ENCODE data around the gene CELF2. TPM values are rescaled to one million over a fixed set of nuclear protein-coding genes. Genes with fewer than 3 reads are reported as not detected.

Gene CELF2
- polyA plus RNA-seq, 1 experiment: 24.7 TPM

GRCh38 chr10:11213137-11213536 lies 195.5 kb downstream of the CELF2 start:
- Histone ChIP-seq H3K27me3 (ENCODE audit: control insufficient read depth, insufficient read depth, low read length) (no peaks in the 10 kb centered on the region), H3K27ac (ENCODE audit: low read depth, low read length) (no peak overlapping the region), H3K4me3 (ENCODE audit: low read depth, low read length) (no peak overlapping the region), H3K9me3 (ENCODE audit: control insufficient read depth, insufficient read depth, low read length) (no peaks in the 10 kb centered on the region; the same call in 1 of the 2 replicates)
- POLR2A ChIA-PET: interaction anchor here (0.5 kb wide), 1 partner anchor 583 kb away, joined by 4 read pairs; no protein-coding TSS in a partner anchor
- no peak for TF ChIP-seq CTCF (IDR thresholded peaks at IDR 0.05; ENCODE audit: low read depth, low read length)
- no peak for DNase-seq (ENCODE audit: low read depth, low spot score)
- CTCF ChIA-PET: interaction anchor here (0.6 kb wide), 1 partner anchor 30 kb away, joined by 4 read pairs; no protein-coding TSS in a partner anchor

GRCh38 chr10:11214407-11214806 lies 196.7 kb downstream of the CELF2 start:
- POLR2A ChIA-PET: no interaction called here
- no peak for DNase-seq (ENCODE audit: low read depth, low spot score)
- Histone ChIP-seq H3K4me3 (ENCODE audit: low read depth, low read length) (no peak overlapping the region), H3K27ac (ENCODE audit: low read depth, low read length) (no peak overlapping the region), H3K9me3 (ENCODE audit: control insufficient read depth, insufficient read depth, low read length) (no peaks in the 10 kb centered on the region; the same call in 1 of the 2 replicates), H3K27me3 (ENCODE audit: control insufficient read depth, insufficient read depth, low read length) (no peaks in the 10 kb centered on the region)
- TF ChIP-seq CTCF (IDR thresholded peaks at IDR 0.05; ENCODE audit: low read depth, low read length): no peak
- CTCF ChIA-PET: no interaction called here

- CTCF ChIA-PET: no interaction called here
Observed at GRCh38 chr10:11215471-11215870, 197.8 kb downstream of the CELF2 start.

GRCh38 chr10:11217521-11217920 lies 199.8 kb downstream of the CELF2 start:
- no peak for DNase-seq (ENCODE audit: low read depth, low spot score)
- Histone ChIP-seq H3K27ac (ENCODE audit: low read depth, low read length) (no peak overlapping the region), H3K27me3 (ENCODE audit: control insufficient read depth, insufficient read depth, low read length) (no peaks in the 10 kb centered on the region), H3K4me3 (ENCODE audit: low read depth, low read length) (no peak overlapping the region), H3K9me3 (ENCODE audit: control insufficient read depth, insufficient read depth, low read length) (no peaks in the 10 kb centered on the region; the same call in 1 of the 2 replicates)
- POLR2A ChIA-PET: no interaction called here
- CTCF ChIA-PET: no interaction called here
- no peak for TF ChIP-seq CTCF (IDR thresholded peaks at IDR 0.05; ENCODE audit: low read depth, low read length)

More at GRCh38 chr10:11215471-11215870, 197.8 kb downstream of the CELF2 start:
- H3K4me3 ChIP-seq (ENCODE audit: low read depth, low read length): no peak overlapping the region
- H3K27me3 ChIP-seq (ENCODE audit: control insufficient read depth, insufficient read depth, low read length): no peaks in the 10 kb centered on the region
- no peak for DNase-seq (ENCODE audit: low read depth, low spot score)
- TF ChIP-seq CTCF (IDR thresholded peaks at IDR 0.05; ENCODE audit: low read depth, low read length): no peak
- no peak overlapping the region for H3K27ac ChIP-seq (ENCODE audit: low read depth, low read length)
- POLR2A ChIA-PET: no interaction called here
- H3K9me3 ChIP-seq (ENCODE audit: control insufficient read depth, insufficient read depth, low read length): no peaks in the 10 kb centered on the region; the same call in 1 of the 2 replicates

GRCh38 chr10:11218395-11218794 lies 200.7 kb downstream of the CELF2 start:
- Histone ChIP-seq H3K27me3 (ENCODE audit: control insufficient read depth, insufficient read depth, low read length) (no peaks in the 10 kb centered on the region), H3K4me3 (ENCODE audit: low read depth, low read length) (no peak overlapping the region), H3K27ac (ENCODE audit: low read depth, low read length) (no peak overlapping the region), H3K9me3 (ENCODE audit: control insufficient read depth, insufficient read depth, low read length) (no peaks in the 10 kb centered on the region; the same call in 1 of the 2 replicates)
- ChIA-PET CTCF (no interaction called here), POLR2A (no interaction called here)
- TF ChIP-seq CTCF (IDR thresholded peaks at IDR 0.05; ENCODE audit: low read depth, low read length): no peak
- DNase-seq (ENCODE audit: low read depth, low spot score): no peak

All from AG04450 (cell line).